PC-9 (cell line): ENCODE measurements around the gene PPM1J. TPM values are rescaled to one million over a fixed set of nuclear protein-coding genes. Genes with fewer than 3 reads are reported as not detected.

ENCODE experiments used
- BruUV-seq: library from RNA; stranded (reverse); fragments of 400-500 nt; replicated peaks from 2 replicates; lab custom pipeline; 2021; lab: Mats Ljungman, UMichigan
- CTCF ChIA-PET: fragments of 300-600 bp; sonication (Branson Sonifier 250); formaldehyde crosslinking; loops from one replicate; lab custom pipeline; 2022; ENCODE audit warnings: antibody characterized with exemption; lab: Charles Lee
- POLR2A ChIA-PET: fragments of 300-600 bp; sonication (Branson Sonifier 250); formaldehyde crosslinking; loops from one replicate; lab custom pipeline; 2022; ENCODE audit warnings: antibody characterized with exemption; ENCODE audit not compliant: unreplicated experiment; lab: Charles Lee
- DNase-seq, 2 experiments: peaks; one replicate each; pipeline versions ENCODE4 v3.0.0 to v3.0.0-alpha.2; 2015 to 2022; ENCODE audit warnings: mixed read lengths in 1 of 2
- H2AFZ ChIP-seq: fragments of 200-600 bp; sonication (generic); 2 replicates; pipeline ENCODE4 v1.8.1; 2017; ENCODE audit warnings: antibody characterized with exemption
- H3F3A ChIP-seq: fragments of 200-600 bp; sonication (generic); 2 replicates; pipeline ENCODE4 v1.8.1; 2017; ENCODE audit warnings: antibody characterized with exemption, mild to moderate bottlenecking, low read depth; ENCODE audit not compliant: insufficient read depth
- H3K27ac ChIP-seq: fragments of 200-600 bp; sonication (generic); 2 replicates; pipeline ENCODE4 v1.6.1; 2016; ENCODE audit warnings: mixed run types
- H3K27me3 ChIP-seq: fragments of 200-600 bp; sonication (generic); 2 replicates; pipeline ENCODE4 v1.6.1; 2016; ENCODE audit warnings: low read depth, mixed run types; ENCODE audit not compliant: insufficient read depth
- H3K36me3 ChIP-seq: fragments of 200-600 bp; sonication (generic); 2 replicates; pipeline ENCODE4 v1.6.1; 2016; ENCODE audit warnings: low read depth, mixed run types
- H3K4me1 ChIP-seq: fragments of 200-600 bp; sonication (generic); replicated peaks from 2 replicates; pipeline ENCODE4 v1.6.1; 2016; ENCODE audit warnings: mixed run types; ENCODE audit not compliant: insufficient read depth
- H3K4me2 ChIP-seq: fragments of 200-600 bp; sonication (generic); 2 replicates; pipeline ENCODE4 v1.6.1; 2017; ENCODE audit warnings: mixed run types
- H3K4me3 ChIP-seq: fragments of 200-600 bp; sonication (generic); 2 replicates; pipeline ENCODE4 v1.6.1; 2016; ENCODE audit warnings: mixed run types
- H3K79me2 ChIP-seq: fragments of 200-600 bp; sonication (generic); 2 replicates; pipeline ENCODE4 v1.6.1; 2017; ENCODE audit warnings: low read depth, mixed run types
- H3K9me2 ChIP-seq: fragments of 200-600 bp; sonication (generic); 2 replicates; pipeline ENCODE4 v1.8.1; 2017; ENCODE audit warnings: mild to moderate bottlenecking; ENCODE audit not compliant: insufficient read depth
- H3K9me3 ChIP-seq: fragments of 200-600 bp; sonication (generic); 2 replicates; pipeline ENCODE4 v1.8.1; 2016; ENCODE audit warnings: low read depth; ENCODE audit not compliant: insufficient read depth
- H4K20me1 ChIP-seq: fragments of 200-600 bp; sonication (generic); 2 replicates; pipeline ENCODE4 v1.8.1; 2017; ENCODE audit not compliant: insufficient read depth
- CTCF ChIP-seq: fragments of 200-600 bp; sonication (generic); conservative IDR thresholded peaks from 2 replicates; pipeline ENCODE4 v1.6.1; 2017; ENCODE audit warnings: mixed run types, antibody characterized with exemption, mild to moderate bottlenecking, moderate library complexity
- EZH2 ChIP-seq: fragments of 200-600 bp; sonication (generic); IDR thresholded peaks from 2 replicates; pipeline ENCODE4 v1.8.0; 2017; ENCODE audit warnings: antibody characterized with exemption, low read depth
- intact Hi-C: fragments of 100-400 bp; cut with micrococcal nuclease; formaldehyde crosslinking; loops from one replicate; pipeline ENCODE4 v1.10.0; 2022; ENCODE audit not compliant: unreplicated experiment
- total RNA-seq: library from RNA; stranded (reverse); gene quantifications from 2 replicates; pipeline ENCODE4 v1.2.3, GENCODE V29; 2021

The PPM1J gene
- total RNA-seq, 1 experiment from 2014 or later: 6.0 TPM

GRCh38 chr1:112711670-112712069 lies 3.5 kb downstream of the PPM1J start:
- intact Hi-C loops: no loop called here
- no peak overlapping the region for H3K4me3 ChIP-seq
- no peaks in the 10 kb centered on the region for H3K9me2 ChIP-seq
- H2AFZ ChIP-seq: no peak overlapping the region
- no peaks in the 10 kb centered on the region for H4K20me1 ChIP-seq
- BruUV-seq: no TSS peak
- DNase-seq: no peak
- H3K36me3 ChIP-seq: no peaks in the 10 kb centered on the region
- TF ChIP-seq CTCF (no peak), EZH2 (no peak)
- peaks cover 9% of the 10 kb centered on the region for H3F3A ChIP-seq
- H3K9me3 ChIP-seq: no peaks in the 10 kb centered on the region
- CTCF ChIA-PET: no interaction called here
- H3K79me2 ChIP-seq: peaks cover 2% of the 10 kb centered on the region
- H3K4me2 ChIP-seq: no peak overlapping the region
- POLR2A ChIA-PET: no interaction called here
- no peaks in the 10 kb centered on the region for H3K27me3 ChIP-seq
- peaks cover 26% of the 10 kb centered on the region for H3K4me1 ChIP-seq
- no peak overlapping the region for H3K27ac ChIP-seq

- DNase-seq: no peak
- Histone ChIP-seq H3K36me3 (no peaks in the 10 kb centered on the region), H4K20me1 (no peaks in the 10 kb centered on the region), H3K4me2 (no peak overlapping the region), H3K9me3 (no peaks in the 10 kb centered on the region), H3K4me1 (peaks cover 25% of the 10 kb centered on the region), H3K4me3 (no peak overlapping the region), H3F3A (peaks cover 7% of the 10 kb centered on the region), H3K79me2 (peaks cover 7% of the 10 kb centered on the region), H3K27me3 (no peaks in the 10 kb centered on the region), H3K9me2 (no peaks in the 10 kb centered on the region), H2AFZ (no peak overlapping the region), H3K27ac (no peak overlapping the region)
- TF ChIP-seq CTCF: no peak
- no peak for TF ChIP-seq EZH2
- intact Hi-C loops: no loop called here
- BruUV-seq: no TSS peak
- POLR2A ChIA-PET: no interaction called here
- CTCF ChIA-PET: no interaction called here
Measured at GRCh38 chr1:112711041-112711440, 4.1 kb downstream of the PPM1J start.

- Histone ChIP-seq H3K27me3 (no peaks in the 10 kb centered on the region), H3F3A (peaks cover 7% of the 10 kb centered on the region), H3K79me2 (peaks cover 11% of the 10 kb centered on the region), H3K4me1 (peaks cover 25% of the 10 kb centered on the region), H3K4me3 (no peak overlapping the region), H4K20me1 (no peaks in the 10 kb centered on the region), H3K4me2 (no peak overlapping the region), H3K27ac (no peak overlapping the region), H3K9me2 (no peaks in the 10 kb centered on the region), H3K36me3 (no peaks in the 10 kb centered on the region), H2AFZ (no peak overlapping the region), H3K9me3 (no peaks in the 10 kb centered on the region)
- intact Hi-C loops: no loop called here
- TF ChIP-seq EZH2 (no peak), CTCF (no peak)
- DNase-seq: no peak
- ChIA-PET POLR2A (no interaction called here), CTCF (no interaction called here)
- BruUV-seq: no TSS peak
Measured at GRCh38 chr1:112710586-112710985, 4.5 kb downstream of the PPM1J start.
